Tibial nerve (tissue), 4 donors: ENCODE data around the gene JARID2. TPM values are rescaled to one million over a fixed set of nuclear protein-coding genes. Genes with fewer than 3 reads are reported as not detected.

ENCODE experiments used
- DNase-seq, 2 donors: peaks; one replicate each; pipeline ENCODE4 v3.0.0-alpha.2; 2019; ENCODE audit warnings: low spot score in 2 of 2
- H3K27ac ChIP-seq, 4 donors: fragments of 200-600 bp; sonication (generic) in 3 of 4; one replicate each; pipeline ENCODE4 v1.5.1; 2017 to 2019; ENCODE audit warnings: mild to moderate bottlenecking in 1 of 4
- H3K27me3 ChIP-seq, 2 donors: fragments of 200-600 bp; sonication (generic) in 1 of 2; one replicate each; pipeline versions ENCODE4 v1.5.1 to v1.6.0; 2017 to 2019
- H3K36me3 ChIP-seq, 3 donors: fragments of 200-600 bp; sonication (generic); one replicate each; pipeline ENCODE4 v1.5.1; 2018 to 2019
- H3K4me1 ChIP-seq, 4 donors: fragments of 200-600 bp; sonication (generic) in 3 of 4; one replicate each; pipeline ENCODE4 v1.5.1; 2017 to 2019
- H3K4me3 ChIP-seq, 4 donors: fragments of 200-600 bp; sonication (generic) in 3 of 4; one replicate each; pipeline ENCODE4 v1.5.1; 2017 to 2019; ENCODE audit warnings: mild to moderate bottlenecking in 1 of 4, moderate library complexity in 1 of 4
- H3K9me3 ChIP-seq, 4 donors: fragments of 200-600 bp; sonication (generic) in 3 of 4; one replicate each; pipeline ENCODE4 v1.5.1; 2017 to 2019
- CTCF ChIP-seq, 5 experiments: fragments of 200-600 bp in 3 of 5; fragments of 450-650 bp in 2 of 5; sonication (generic) in 3 of 5; IDR thresholded peaks; one replicate each; pipeline ENCODE4 v1.5.1; 2016 to 2019; ENCODE audit warnings: antibody characterized with exemption in 5 of 5, mild to moderate bottlenecking in 3 of 5, moderate library complexity in 2 of 5
- EP300 ChIP-seq, 2 donors: sonication (generic); formaldehyde crosslinking; IDR thresholded peaks; one replicate each; pipeline ENCODE4 v1.6.1; 2017; ENCODE audit warnings: antibody characterized with exemption in 2 of 2, mild to moderate bottlenecking in 1 of 2
- POLR2A ChIP-seq, 2 donors: fragments of 450-650 bp; IDR thresholded peaks; one replicate each; pipeline ENCODE4 v1.6.1; 2017; ENCODE audit warnings: antibody characterized with exemption in 2 of 2, mild to moderate bottlenecking in 2 of 2, moderate library complexity in 2 of 2
- WGBS, 2 donors: methylation state at CpG; one replicate each; pipeline ENCODE4 v1.1.5; 2018; 5-methylcytosine and 5-hydroxymethylcytosine counted together
- total RNA-seq, 4 donors: library from RNA; depleted of rRNA; stranded (reverse); fragments of >200 nt; gene quantifications; one replicate each; pipeline ENCODE4 v1.1.0, GENCODE V29; 2016

JARID2 gene
- total RNA-seq, 4 donors from 2014 or later, result 9.0 to 26.1 (median 9.8) TPM

GRCh38 chr6:15510536-15511247, 264.8 kb downstream of the JARID2 start:
- H3K9me3 ChIP-seq, result no peaks in the 10 kb centered on the region
- H3K4me3 ChIP-seq, result no peak overlapping the region
- peaks cover 0 to 81% (median 0%) of the 10 kb centered on the region in 3 donors for H3K36me3 ChIP-seq
- no peaks in the 10 kb centered on the region for H3K27me3 ChIP-seq
- no peak overlapping the region for H3K27ac ChIP-seq
- TF ChIP-seq POLR2A (IDR thresholded peaks at IDR 0.05) (no peak), CTCF (IDR thresholded peaks at IDR 0.05) (no peak), EP300 (IDR thresholded peaks at IDR 0.05) (no peak)
- WGBS, 2 donors, result 86 to 87% methylated on average over 12 to 16 of the region's 16 CpGs
- peaks cover 0 to 8% (median 2%) of the 10 kb centered on the region in 4 donors for H3K4me1 ChIP-seq
- DNase-seq, result no peak

- Histone ChIP-seq H3K27ac (no peak overlapping the region), H3K4me1 (peaks cover 0 to under 1% (median 0%) of the 10 kb centered on the region in 4 donors), H3K4me3 (no peak overlapping the region), H3K36me3 (peaks cover 0 to 86% (median 0%) of the 10 kb centered on the region in 3 donors), H3K27me3 (no peaks in the 10 kb centered on the region), H3K9me3 (no peaks in the 10 kb centered on the region)
- DNase-seq, result no peak
- TF ChIP-seq EP300 (IDR thresholded peaks at IDR 0.05) (no peak), POLR2A (IDR thresholded peaks at IDR 0.05) (no peak), CTCF (IDR thresholded peaks at IDR 0.05) (no peak)
- 88 to 96% methylated on average over 12 to 14 of the region's 14 CpGs for WGBS, 2 donors
These were observed 265.6 kb downstream of the JARID2 start for GRCh38 chr6:15511248-15512125.

- H3K27ac ChIP-seq, result no peak overlapping the region
- TF ChIP-seq CTCF (IDR thresholded peaks at IDR 0.05) (no peak), POLR2A (IDR thresholded peaks at IDR 0.05) (no peak), EP300 (IDR thresholded peaks at IDR 0.05) (no peak)
- no peaks in the 10 kb centered on the region for H3K9me3 ChIP-seq
- no peaks in the 10 kb centered on the region for H3K4me1 ChIP-seq
- no peaks in the 10 kb centered on the region for H3K27me3 ChIP-seq
- peaks cover 0 to 90% (median 0%) of the 10 kb centered on the region in 3 donors for H3K36me3 ChIP-seq
- DNase-seq, result no peak
- WGBS, 2 donors, result 87 to 92% methylated on average over 17 to 18 of the region's 18 CpGs
- no peak overlapping the region for H3K4me3 ChIP-seq
These were observed 266.3 kb downstream of the JARID2 start for GRCh38 chr6:15512126-15512525.

- Histone ChIP-seq H3K27ac (no peak overlapping the region), H3K4me3 (no peak overlapping the region), H3K4me1 (no peaks in the 10 kb centered on the region), H3K27me3 (no peaks in the 10 kb centered on the region), H3K36me3 (peaks cover 0 to 90% (median 0%) of the 10 kb centered on the region in 3 donors), H3K9me3 (no peaks in the 10 kb centered on the region)
- TF ChIP-seq CTCF (IDR thresholded peaks at IDR 0.05), result no peak
- WGBS, 2 donors, result 92 to 93% methylated on average over 9 of the region's 9 CpGs
- DNase-seq, result no peak
These were observed 266.9 kb downstream of the JARID2 start for GRCh38 chr6:15512721-15513120.
